ENCODE measurements around the gene MARCHF10. TPM values are rescaled to one million over a fixed set of nuclear protein-coding genes. Genes with fewer than 3 reads are reported as not detected.

The MARCHF10 gene
- total and polyA plus RNA-seq, 2 donors (not counting 1 experiment from before 2014, with no cell fraction given): 0.17 TPM; not detected in 1

DNA sequence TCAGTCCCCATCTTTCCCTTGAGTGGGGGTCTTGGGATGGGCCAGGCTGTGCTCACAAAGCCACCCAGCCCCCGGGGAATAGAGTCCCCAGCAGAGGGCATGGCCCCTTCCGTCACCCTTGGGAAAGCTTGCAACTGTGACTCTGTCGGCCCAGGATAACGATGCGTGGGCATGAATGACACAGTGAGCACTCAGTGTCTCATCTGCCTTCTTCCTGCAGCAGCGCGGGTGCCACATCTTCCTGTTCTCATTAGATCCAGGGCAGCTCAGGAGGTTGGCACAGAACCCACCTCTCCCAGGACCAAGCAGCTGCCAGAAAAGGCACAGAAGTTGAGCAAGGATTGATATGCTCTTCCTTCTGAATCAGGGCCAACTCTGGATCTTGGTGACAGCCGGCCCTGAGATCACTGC is 95.9 kb downstream of the MARCHF10 start:
- H3K4me3 ChIP-seq (replicated peaks in 1 of 4; ENCODE audit: control extremely low read depth in 1 of 4, insufficient read depth in 1 of 4, low read depth in 3 of 4, low read length in 4 of 4): no peak overlapping the region
- TF ChIP-seq EZH2 (IDR thresholded peaks at IDR 0.05; ENCODE audit: low read length, missing control alignments) (no peak), CTCF (conservative IDR thresholded peaks at IDR 0.05 in 1 of 2, IDR thresholded peaks at IDR 0.05 in 1 of 2; ENCODE audit: low read depth in 1 of 2, low read length in 2 of 2) (no peak)
- no peaks in the 10 kb centered on the region for H3K36me3 ChIP-seq (ENCODE audit: control insufficient read depth, insufficient read depth, low read length)
- H3K4me1 ChIP-seq (ENCODE audit: control insufficient read depth, extremely low read depth, insufficient read depth, low read length): peaks cover 8% of the 10 kb centered on the region
- no peak overlapping the region for H2AFZ ChIP-seq (ENCODE audit: low read length)
- DNase-seq (ENCODE audit: low read depth in 2 of 2): no peak
- no peaks in the 10 kb centered on the region for H4K20me1 ChIP-seq (ENCODE audit: control insufficient read depth, extremely low read depth, insufficient read depth, low read length)
- H3K9ac ChIP-seq (ENCODE audit: insufficient read depth, low read length): no peak overlapping the region
- H3K27ac ChIP-seq (ENCODE audit: insufficient read depth, low read length): no peak overlapping the region
- no peak overlapping the region for H3K4me2 ChIP-seq (ENCODE audit: extremely low read depth, insufficient read depth, low read length)
- H3K9me3 ChIP-seq (ENCODE audit: control insufficient read depth, insufficient read depth, low read depth, low read length): no peaks in the 10 kb centered on the region
- H3K79me2 ChIP-seq (ENCODE audit: control insufficient read depth, insufficient read depth, low read length): no peaks in the 10 kb centered on the region
- H3K27me3 ChIP-seq (ENCODE audit: control insufficient read depth, insufficient read depth, low read length): no peaks in the 10 kb centered on the region

DNA sequence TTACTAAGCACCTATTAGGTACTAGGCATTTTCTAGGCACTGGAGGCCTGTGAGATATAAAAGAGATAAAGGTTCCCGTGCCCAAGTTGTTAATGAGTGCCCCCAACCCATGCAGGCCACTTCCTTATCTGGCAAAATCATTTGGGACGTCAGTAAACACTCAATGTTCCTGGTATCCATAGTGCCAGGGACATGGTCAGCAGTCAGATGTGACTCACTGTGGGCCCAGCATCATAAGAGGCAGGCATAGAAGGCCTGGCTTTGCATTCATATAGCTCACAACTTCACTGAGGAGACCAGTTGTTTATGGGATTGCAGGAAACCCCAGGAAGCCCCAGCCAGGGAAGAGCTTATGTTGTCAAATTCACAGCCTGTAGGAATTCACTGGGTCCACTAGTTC is 99.5 kb downstream of the MARCHF10 start:
- Histone ChIP-seq H3K4me3 (replicated peaks in 1 of 4; ENCODE audit: control extremely low read depth in 1 of 4, insufficient read depth in 1 of 4, low read depth in 3 of 4, low read length in 4 of 4) (no peak overlapping the region), H2AFZ (ENCODE audit: low read length) (no peak overlapping the region), H4K20me1 (ENCODE audit: control insufficient read depth, extremely low read depth, insufficient read depth, low read length) (no peaks in the 10 kb centered on the region), H3K4me1 (ENCODE audit: control insufficient read depth, extremely low read depth, insufficient read depth, low read length) (no peaks in the 10 kb centered on the region), H3K27me3 (ENCODE audit: control insufficient read depth, insufficient read depth, low read length) (no peaks in the 10 kb centered on the region), H3K4me2 (ENCODE audit: extremely low read depth, insufficient read depth, low read length) (no peak overlapping the region), H3K9ac (ENCODE audit: insufficient read depth, low read length) (no peak overlapping the region), H3K36me3 (ENCODE audit: control insufficient read depth, insufficient read depth, low read length) (no peaks in the 10 kb centered on the region), H3K79me2 (ENCODE audit: control insufficient read depth, insufficient read depth, low read length) (no peaks in the 10 kb centered on the region), H3K27ac (ENCODE audit: insufficient read depth, low read length) (no peak overlapping the region), H3K9me3 (ENCODE audit: control insufficient read depth, insufficient read depth, low read depth, low read length) (no peaks in the 10 kb centered on the region)
- TF ChIP-seq CTCF (conservative IDR thresholded peaks at IDR 0.05 in 1 of 2, IDR thresholded peaks at IDR 0.05 in 1 of 2; ENCODE audit: low read depth in 1 of 2, low read length in 2 of 2) (no peak), EZH2 (IDR thresholded peaks at IDR 0.05; ENCODE audit: low read length, missing control alignments) (no peak)
- peak; percentile 30 to 38 for DNase-seq (ENCODE audit: low read depth in 2 of 2)

GRCh38 chr17:62707425-62707739 is 100.7 kb downstream of the MARCHF10 start:
- H3K4me3 ChIP-seq (replicated peaks in 1 of 4; ENCODE audit: control extremely low read depth in 1 of 4, insufficient read depth in 1 of 4, low read depth in 3 of 4, low read length in 4 of 4): no peak overlapping the region
- H3K79me2 ChIP-seq (ENCODE audit: control insufficient read depth, insufficient read depth, low read length): no peaks in the 10 kb centered on the region
- no peak for DNase-seq (ENCODE audit: low read depth in 2 of 2)
- no peaks in the 10 kb centered on the region for H3K36me3 ChIP-seq (ENCODE audit: control insufficient read depth, insufficient read depth, low read length)
- no peaks in the 10 kb centered on the region for H3K27me3 ChIP-seq (ENCODE audit: control insufficient read depth, insufficient read depth, low read length)
- H3K4me1 ChIP-seq (ENCODE audit: control insufficient read depth, extremely low read depth, insufficient read depth, low read length): peaks cover 9% of the 10 kb centered on the region
- H3K9ac ChIP-seq (ENCODE audit: insufficient read depth, low read length): no peak overlapping the region
- H3K4me2 ChIP-seq (ENCODE audit: extremely low read depth, insufficient read depth, low read length): no peak overlapping the region
- no peaks in the 10 kb centered on the region for H3K9me3 ChIP-seq (ENCODE audit: control insufficient read depth, insufficient read depth, low read depth, low read length)
- no peaks in the 10 kb centered on the region for H4K20me1 ChIP-seq (ENCODE audit: control insufficient read depth, extremely low read depth, insufficient read depth, low read length)
- H3K27ac ChIP-seq (ENCODE audit: insufficient read depth, low read length): no peak overlapping the region
- no peak for TF ChIP-seq CTCF (conservative IDR thresholded peaks at IDR 0.05 in 1 of 2, IDR thresholded peaks at IDR 0.05 in 1 of 2; ENCODE audit: low read depth in 1 of 2, low read length in 2 of 2)
- TF ChIP-seq EZH2 (IDR thresholded peaks at IDR 0.05; ENCODE audit: low read length, missing control alignments): no peak
- no peak overlapping the region for H2AFZ ChIP-seq (ENCODE audit: low read length)

Measured in fibroblast of lung (primary cell).